H1 (cell line): Measurements from ENCODE around the gene BSDC1. TPM values are rescaled to one million over a fixed set of nuclear protein-coding genes. Genes with fewer than 3 reads are reported as not detected.

Source experiments
- RAD21 ChIP-seq, 2 experiments: IDR thresholded peaks in 1 of 2; conservative IDR thresholded peaks in 1 of 2; 2 replicates each; pipeline ENCODE4 v1.6.1; 2011; ENCODE audit warnings: low read depth in 2 of 2, low read length in 2 of 2, improper control_type of control experiment in 1 of 2, inconsistent platforms in 1 of 2, mild to moderate bottlenecking in 1 of 2, moderate library complexity in 1 of 2
- polyA plus RNA-seq, 7 experiments: library from polyadenylated mRNA; depleted of rRNA in 3 of 7; stranded (reverse) in 5 of 7; unstranded in 2 of 7; fragments of >200 nt in 5 of 7; fragments of 200-250 nt in 2 of 7; gene quantifications; 1 replicate in 5 of 7; 2 replicates in 1 of 7; 4 replicates in 1 of 7; pipeline versions ENCODE4 v1.2.1 to v1.2.3, GENCODE V29; 2011 to 2013; ENCODE audit warnings: missing spikeins in 2 of 7, mixed read lengths in 2 of 7
- total RNA-seq: library from RNA; stranded (reverse); fragmentation: NEBNext Ultra II Directional; extraction: Animal tissue kit (Norgen Biotek cat#: 25700); gene quantifications from 2 replicates; pipeline ENCODE4 v1.2.1, GENCODE V29; 2021

The BSDC1 gene
- total and polyA plus RNA-seq, 2 of the 8 experiments (the other 6 are each of a cell fraction or from before 2014, with no cell fraction given): 24.8 to 40.7 TPM

DNA sequence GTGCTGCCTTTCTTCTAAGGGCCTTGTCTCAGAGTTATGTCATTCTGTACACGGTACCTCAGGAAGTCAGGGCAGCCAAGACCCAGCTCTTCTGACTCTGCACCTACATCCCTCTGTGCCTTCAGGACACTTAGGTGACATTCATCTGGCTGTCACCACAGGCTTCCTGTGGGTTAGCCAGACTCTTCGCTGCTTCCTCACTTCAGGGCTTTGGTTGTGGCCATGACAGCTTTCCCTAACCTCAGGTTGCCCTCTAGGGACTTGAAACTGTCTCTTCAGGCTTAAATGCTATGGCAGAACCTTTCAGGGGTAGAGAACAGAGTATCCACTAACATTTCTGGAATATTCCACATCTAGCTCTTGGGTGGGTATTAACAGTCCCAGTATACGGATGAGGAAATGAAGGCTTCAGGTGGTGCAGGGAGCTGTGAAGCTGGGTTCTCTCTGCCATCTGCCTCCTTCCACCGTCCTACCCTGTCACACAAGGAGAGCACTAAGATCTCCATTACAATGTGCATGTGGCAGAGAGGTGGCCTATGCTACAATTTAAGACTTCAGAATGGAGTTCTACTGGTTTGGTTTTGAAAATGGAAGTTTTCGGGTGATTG lies 22.0 kb downstream of the BSDC1 start (continued):
- peak; percentile 33 to 41; a peak in 3 of 4 replicates for TF ChIP-seq RAD21 (IDR thresholded peaks at IDR 0.05 in 1 of 2, conservative IDR thresholded peaks at IDR 0.05 in 1 of 2; ENCODE audit: low read depth in 2 of 2, low read length in 2 of 2)
